WTC11 (cell line): ENCODE data around the gene RGL4. TPM values are rescaled to one million over a fixed set of nuclear protein-coding genes. Genes with fewer than 3 reads are reported as not detected.

Experiments
- ATAC-seq: fragments of 200-7000 bp; cut with Tn5 transposase; 2 replicates; pipeline ENCODE4 v1.10.0; 2021; ENCODE audit warnings: mild to moderate bottlenecking, moderate library complexity
- CTCF ChIA-PET: fragments of 300-600 bp; sonication (Branson Sonifier 250); formaldehyde crosslinking; loops from one replicate; lab custom pipeline; 2021; ENCODE audit warnings: antibody characterized with exemption; lab: Charles Lee
- POLR2A ChIA-PET: fragments of 350-600 bp; sonication (Branson Sonifier 250); formaldehyde crosslinking; loops from one replicate; lab custom pipeline; 2021; ENCODE audit warnings: antibody characterized with exemption; lab: Charles Lee
- DNase-seq: peaks from one replicate; pipeline ENCODE4 v3.0.0; 2021; ENCODE audit warnings: low spot score
- H3K27ac Mint-ChIP-seq: 2 replicates; pipeline ENCODE4 v1.8.0; 2021; ENCODE audit warnings: mixed read lengths
- H3K27me3 Mint-ChIP-seq: 2 replicates; pipeline ENCODE4 v1.8.0; 2021; ENCODE audit warnings: low read depth, mild to moderate bottlenecking, moderate library complexity, mixed read lengths
- H3K36me3 Mint-ChIP-seq: 2 replicates; pipeline ENCODE4 v1.8.0; 2021; ENCODE audit warnings: mixed read lengths
- H3K4me1 Mint-ChIP-seq: 2 replicates; pipeline ENCODE4 v1.8.0; 2022; ENCODE audit warnings: mixed read lengths
- H3K4me3 Mint-ChIP-seq: 2 replicates; pipeline ENCODE4 v1.8.0; 2021; ENCODE audit warnings: mild to moderate bottlenecking, moderate library complexity, mixed read lengths
- H3K9me3 Mint-ChIP-seq: 2 replicates; pipeline ENCODE4 v1.8.0; 2021; ENCODE audit warnings: mixed read lengths
- CREM ChIP-seq: sonication (generic); formaldehyde crosslinking; IDR thresholded peaks from 2 replicates; pipeline ENCODE4 v1.8.1; 2022; ENCODE audit warnings: mild to moderate bottlenecking, missing genetic modification reagents, moderate library complexity
- ETV6 ChIP-seq: sonication (generic); formaldehyde crosslinking; IDR thresholded peaks from 2 replicates; pipeline ENCODE4 v1.8.1; 2022; ENCODE audit warnings: mild to moderate bottlenecking, missing genetic modification reagents
- GABPB1 ChIP-seq: sonication (generic); formaldehyde crosslinking; IDR thresholded peaks from 2 replicates; pipeline ENCODE4 v1.8.1; 2023; ENCODE audit warnings: mild to moderate bottlenecking, missing genetic modification reagents
- IRF2 ChIP-seq: sonication (generic); formaldehyde crosslinking; IDR thresholded peaks from 2 replicates; pipeline ENCODE4 v1.8.0; 2022; ENCODE audit warnings: low read depth, missing genetic modification reagents, borderline replicate concordance
- JUN ChIP-seq: sonication (generic); formaldehyde crosslinking; IDR thresholded peaks from 2 replicates; pipeline ENCODE4 v1.8.0; 2023; ENCODE audit warnings: mild to moderate bottlenecking, missing genetic modification reagents
- MYBL2 ChIP-seq: sonication (generic); formaldehyde crosslinking; IDR thresholded peaks from 2 replicates; pipeline ENCODE4 v1.8.1; 2023; ENCODE audit warnings: mild to moderate bottlenecking, moderate library complexity, missing genetic modification reagents
- NFATC4 ChIP-seq: fragments of 250-450 bp; sonication (Bioruptor Pico); IDR thresholded peaks from 2 replicates; pipeline ENCODE4 v1.9.0; 2021; ENCODE audit warnings: mild to moderate bottlenecking
- RORB ChIP-seq: fragments of 250-450 bp; sonication (Bioruptor Pico); IDR thresholded peaks from 2 replicates; pipeline ENCODE4 v1.9.0; 2021; ENCODE audit warnings: mild to moderate bottlenecking
- SOX15 ChIP-seq: fragments of 250-450 bp; sonication (Bioruptor Pico); IDR thresholded peaks from 2 replicates; pipeline ENCODE4 v1.9.0; 2021; ENCODE audit warnings: mild to moderate bottlenecking
- SP1 ChIP-seq: sonication (generic); formaldehyde crosslinking; conservative IDR thresholded peaks from 2 replicates; pipeline ENCODE4 v1.8.1; 2022; ENCODE audit warnings: missing genetic modification reagents
- TEAD1 ChIP-seq: sonication (generic); formaldehyde crosslinking; IDR thresholded peaks from 2 replicates; pipeline ENCODE4 v1.8.0; 2022; ENCODE audit warnings: mild to moderate bottlenecking, missing genetic modification reagents
- total RNA-seq: library from RNA; stranded (reverse); gene quantifications from 3 replicates; pipeline ENCODE4 v1.2.3, GENCODE V29; 2021
- TF ChIP-seq, protein P1 (sequence below): sonication (generic); formaldehyde crosslinking; IDR thresholded peaks from 2 replicates; pipeline ENCODE4 v1.8.0; 2023; ENCODE audit warnings: mild to moderate bottlenecking, missing genetic modification reagents
- TF ChIP-seq, protein P2 (sequence below): sonication (generic); formaldehyde crosslinking; IDR thresholded peaks from 2 replicates; pipeline ENCODE4 v1.8.1; 2023; ENCODE audit warnings: mild to moderate bottlenecking, missing genetic modification reagents, borderline replicate concordance
- TF ChIP-seq, protein P3 (sequence below): sonication (generic); formaldehyde crosslinking; IDR thresholded peaks from 2 replicates; pipeline ENCODE4 v1.8.1; 2022; ENCODE audit warnings: missing genetic modification reagents, borderline replicate concordance

Gene RGL4
- total RNA-seq, 1 experiment from 2014 or later, result not detected

DNA sequence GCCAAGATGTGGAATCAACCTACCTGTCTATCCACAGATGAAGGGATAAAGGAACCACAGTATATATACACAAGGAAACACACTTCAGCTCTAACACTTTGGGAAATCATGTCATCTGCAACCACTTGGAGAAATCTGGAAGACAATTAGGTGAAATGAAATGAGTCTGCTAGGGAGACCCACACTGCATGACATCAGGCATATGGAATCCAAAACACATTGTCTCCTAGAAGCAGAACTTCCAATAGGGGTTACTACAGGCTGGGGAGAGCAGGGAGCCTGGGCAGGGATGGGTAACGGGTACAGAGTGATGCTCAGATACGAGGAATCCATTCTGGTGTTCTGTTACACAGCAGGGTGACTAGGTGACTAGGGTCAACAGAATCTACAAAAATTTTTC, 18.3 kb downstream of the RGL4 start:
- DNase-seq (no peak), ATAC-seq (no peak)
- H3K4me3 Mint-ChIP-seq, result no peak overlapping the region
- H3K36me3 Mint-ChIP-seq, result peaks cover 82% of the 10 kb centered on the region
- no peaks in the 10 kb centered on the region for H3K9me3 Mint-ChIP-seq
- ChIA-PET CTCF (no interaction called here), POLR2A (no interaction called here)
- TF ChIP-seq GABPB1 (CRISPR knock-in tag), result no peak
- TF ChIP-seq, protein P1, sequence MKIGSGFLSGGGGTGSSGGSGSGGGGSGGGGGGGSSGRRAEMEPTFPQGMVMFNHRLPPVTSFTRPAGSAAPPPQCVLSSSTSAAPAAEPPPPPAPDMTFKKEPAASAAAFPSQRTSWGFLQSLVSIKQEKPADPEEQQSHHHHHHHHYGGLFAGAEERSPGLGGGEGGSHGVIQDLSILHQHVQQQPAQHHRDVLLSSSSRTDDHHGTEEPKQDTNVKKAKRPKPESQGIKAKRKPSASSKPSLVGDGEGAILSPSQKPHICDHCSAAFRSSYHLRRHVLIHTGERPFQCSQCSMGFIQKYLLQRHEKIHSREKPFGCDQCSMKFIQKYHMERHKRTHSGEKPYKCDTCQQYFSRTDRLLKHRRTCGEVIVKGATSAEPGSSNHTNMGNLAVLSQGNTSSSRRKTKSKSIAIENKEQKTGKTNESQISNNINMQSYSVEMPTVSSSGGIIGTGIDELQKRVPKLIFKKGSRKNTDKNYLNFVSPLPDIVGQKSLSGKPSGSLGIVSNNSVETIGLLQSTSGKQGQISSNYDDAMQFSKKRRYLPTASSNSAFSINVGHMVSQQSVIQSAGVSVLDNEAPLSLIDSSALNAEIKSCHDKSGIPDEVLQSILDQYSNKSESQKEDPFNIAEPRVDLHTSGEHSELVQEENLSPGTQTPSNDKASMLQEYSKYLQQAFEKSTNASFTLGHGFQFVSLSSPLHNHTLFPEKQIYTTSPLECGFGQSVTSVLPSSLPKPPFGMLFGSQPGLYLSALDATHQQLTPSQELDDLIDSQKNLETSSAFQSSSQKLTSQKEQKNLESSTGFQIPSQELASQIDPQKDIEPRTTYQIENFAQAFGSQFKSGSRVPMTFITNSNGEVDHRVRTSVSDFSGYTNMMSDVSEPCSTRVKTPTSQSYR (CRISPR knock-in tag), result no peak
- TF ChIP-seq SP1 (CRISPR knock-in tag), result no peak
- H3K27me3 Mint-ChIP-seq, result no peaks in the 10 kb centered on the region
- H3K4me1 Mint-ChIP-seq, result no peaks in the 10 kb centered on the region
- no peak overlapping the region for H3K27ac Mint-ChIP-seq

GRCh38 chr22:23712256-23712655, 21.4 kb downstream of the RGL4 start:
- TF ChIP-seq, protein P2, sequence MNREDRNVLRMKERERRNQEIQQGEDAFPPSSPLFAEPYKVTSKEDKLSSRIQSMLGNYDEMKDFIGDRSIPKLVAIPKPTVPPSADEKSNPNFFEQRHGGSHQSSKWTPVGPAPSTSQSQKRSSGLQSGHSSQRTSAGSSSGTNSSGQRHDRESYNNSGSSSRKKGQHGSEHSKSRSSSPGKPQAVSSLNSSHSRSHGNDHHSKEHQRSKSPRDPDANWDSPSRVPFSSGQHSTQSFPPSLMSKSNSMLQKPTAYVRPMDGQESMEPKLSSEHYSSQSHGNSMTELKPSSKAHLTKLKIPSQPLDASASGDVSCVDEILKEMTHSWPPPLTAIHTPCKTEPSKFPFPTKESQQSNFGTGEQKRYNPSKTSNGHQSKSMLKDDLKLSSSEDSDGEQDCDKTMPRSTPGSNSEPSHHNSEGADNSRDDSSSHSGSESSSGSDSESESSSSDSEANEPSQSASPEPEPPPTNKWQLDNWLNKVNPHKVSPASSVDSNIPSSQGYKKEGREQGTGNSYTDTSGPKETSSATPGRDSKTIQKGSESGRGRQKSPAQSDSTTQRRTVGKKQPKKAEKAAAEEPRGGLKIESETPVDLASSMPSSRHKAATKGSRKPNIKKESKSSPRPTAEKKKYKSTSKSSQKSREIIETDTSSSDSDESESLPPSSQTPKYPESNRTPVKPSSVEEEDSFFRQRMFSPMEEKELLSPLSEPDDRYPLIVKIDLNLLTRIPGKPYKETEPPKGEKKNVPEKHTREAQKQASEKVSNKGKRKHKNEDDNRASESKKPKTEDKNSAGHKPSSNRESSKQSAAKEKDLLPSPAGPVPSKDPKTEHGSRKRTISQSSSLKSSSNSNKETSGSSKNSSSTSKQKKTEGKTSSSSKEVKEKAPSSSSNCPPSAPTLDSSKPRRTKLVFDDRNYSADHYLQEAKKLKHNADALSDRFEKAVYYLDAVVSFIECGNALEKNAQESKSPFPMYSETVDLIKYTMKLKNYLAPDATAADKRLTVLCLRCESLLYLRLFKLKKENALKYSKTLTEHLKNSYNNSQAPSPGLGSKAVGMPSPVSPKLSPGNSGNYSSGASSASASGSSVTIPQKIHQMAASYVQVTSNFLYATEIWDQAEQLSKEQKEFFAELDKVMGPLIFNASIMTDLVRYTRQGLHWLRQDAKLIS (CRISPR knock-in tag), result no peak
- no peak for TF ChIP-seq IRF2 (CRISPR knock-in tag)
- TF ChIP-seq, all 79 proteins: peak for 0
- no peak overlapping the region for H3K4me3 Mint-ChIP-seq
- no peaks in the 10 kb centered on the region for H3K9me3 Mint-ChIP-seq
- ATAC-seq (no peak), DNase-seq (no peak)
- H3K27me3 Mint-ChIP-seq, result no peaks in the 10 kb centered on the region
- H3K36me3 Mint-ChIP-seq, result peaks cover 56% of the 10 kb centered on the region
- ChIA-PET CTCF (interaction anchor here (1.8 kb wide), 1 partner anchor 56 kb away, joined by 9 read pairs; the partner anchor contains the start of gene CHCHD10), POLR2A (no interaction called here)
- no peak overlapping the region for H3K27ac Mint-ChIP-seq
- H3K4me1 Mint-ChIP-seq, result no peaks in the 10 kb centered on the region

DNA sequence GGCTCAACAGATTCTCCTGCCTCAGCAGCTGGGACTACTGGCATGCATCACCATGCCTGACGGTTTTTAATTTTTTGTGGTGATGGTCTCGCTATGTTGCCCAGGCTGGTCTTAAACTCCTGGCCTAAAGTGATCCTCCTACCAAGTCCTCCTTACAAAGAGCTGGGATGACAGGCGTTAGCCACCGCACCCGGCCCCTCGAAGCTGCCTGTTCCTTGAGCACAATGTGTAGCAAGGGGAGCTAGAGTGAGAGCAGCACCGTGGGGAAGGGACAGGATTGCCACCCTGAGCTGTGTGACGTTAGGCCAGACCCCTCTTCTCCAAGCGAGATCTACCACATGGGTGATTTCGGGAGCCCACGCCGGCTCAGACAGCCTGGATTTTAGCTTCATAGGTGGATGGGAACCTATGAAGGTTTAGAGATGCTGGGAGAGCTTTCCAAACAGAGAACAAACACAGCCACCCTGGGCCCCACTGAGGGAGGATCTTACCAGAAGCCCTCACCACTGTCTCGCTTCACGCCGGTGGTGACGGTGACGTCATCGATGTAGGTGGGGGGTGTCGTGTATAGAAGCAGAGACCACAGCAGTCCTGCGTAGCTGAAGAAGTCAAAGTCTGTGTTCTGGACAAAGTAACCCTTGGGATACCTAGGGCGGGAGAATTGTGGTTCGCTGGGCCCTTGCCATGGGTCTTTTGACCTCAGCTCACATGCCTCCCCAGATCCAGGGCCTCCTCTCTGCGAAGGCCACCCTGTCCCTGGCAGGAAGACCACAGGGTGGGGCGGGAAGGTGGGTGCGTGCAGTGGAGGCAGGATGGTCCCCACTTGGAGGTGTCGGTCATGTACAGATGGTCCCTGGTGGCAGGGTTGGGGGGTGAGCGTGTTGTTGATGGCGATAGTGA, 23.1 kb downstream of the RGL4 start:
- H3K9me3 Mint-ChIP-seq, result no peaks in the 10 kb centered on the region
- H3K27me3 Mint-ChIP-seq, result no peaks in the 10 kb centered on the region
- ChIA-PET POLR2A (no interaction called here), CTCF (interaction anchor here (0.6 kb wide), 1 partner anchor 638 kb away, joined by 3 read pairs; no protein-coding TSS in a partner anchor)
- H3K4me3 Mint-ChIP-seq, result no peak overlapping the region
- no peak for ATAC-seq
- no peak for DNase-seq
- TF ChIP-seq CREM (CRISPR knock-in tag) (no peak), RORB (no peak), TEAD1 (CRISPR knock-in tag) (no peak), SOX15 (no peak), ETV6 (CRISPR knock-in tag) (no peak), MYBL2 (CRISPR knock-in tag) (no peak), NFATC4 (CRISPR knock-in tag) (no peak), JUN (CRISPR knock-in tag) (no peak)
- TF ChIP-seq, protein P3, sequence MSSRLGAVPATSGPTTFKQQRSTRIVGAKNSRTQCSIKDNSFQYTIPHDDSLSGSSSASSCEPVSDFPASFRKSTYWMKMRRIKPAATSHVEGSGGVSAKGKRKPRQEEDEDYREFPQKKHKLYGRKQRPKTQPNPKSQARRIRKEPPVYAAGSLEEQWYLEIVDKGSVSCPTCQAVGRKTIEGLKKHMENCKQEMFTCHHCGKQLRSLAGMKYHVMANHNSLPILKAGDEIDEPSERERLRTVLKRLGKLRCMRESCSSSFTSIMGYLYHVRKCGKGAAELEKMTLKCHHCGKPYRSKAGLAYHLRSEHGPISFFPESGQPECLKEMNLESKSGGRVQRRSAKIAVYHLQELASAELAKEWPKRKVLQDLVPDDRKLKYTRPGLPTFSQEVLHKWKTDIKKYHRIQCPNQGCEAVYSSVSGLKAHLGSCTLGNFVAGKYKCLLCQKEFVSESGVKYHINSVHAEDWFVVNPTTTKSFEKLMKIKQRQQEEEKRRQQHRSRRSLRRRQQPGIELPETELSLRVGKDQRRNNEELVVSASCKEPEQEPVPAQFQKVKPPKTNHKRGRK (CRISPR knock-in tag), result no peak
- peaks cover 42% of the 10 kb centered on the region for H3K36me3 Mint-ChIP-seq
- H3K4me1 Mint-ChIP-seq, result 0 out of 2 replicates have a peak, but pooled peaks cover 4% of the 10 kb centered on the region
- no peak overlapping the region for H3K27ac Mint-ChIP-seq
